Smooth muscle cell (in vitro differentiated cells): ENCODE results near the gene LRTM2. TPM values are rescaled to one million over a fixed set of nuclear protein-coding genes. Genes with fewer than 3 reads are reported as not detected.

Experiments used
- DNase-seq: peaks from one replicate; lab custom pipeline; 2025; ENCODE audit not compliant: unreplicated experiment; lab: John Stamatoyannopoulos, UW
- H2AFZ ChIP-seq: fragments of 200-600 bp; sonication (generic); 2 replicates; pipeline ENCODE4 v1.6.0; 2016; ENCODE audit warnings: antibody characterized with exemption, low read depth, mild to moderate bottlenecking
- H3F3A ChIP-seq: fragments of 200-600 bp; sonication (generic); 2 replicates; pipeline ENCODE4 v1.6.0; 2017; ENCODE audit warnings: antibody characterized with exemption, low read depth
- H3K27ac ChIP-seq: fragments of 200-600 bp; sonication (generic); 2 replicates; pipeline ENCODE4 v1.5.1; 2016; ENCODE audit warnings: low read depth, mild to moderate bottlenecking
- H3K27me3 ChIP-seq: fragments of 200-600 bp; sonication (generic); 2 replicates; pipeline ENCODE4 v1.6.1; 2016; ENCODE audit warnings: low read depth, mild to moderate bottlenecking
- H3K36me3 ChIP-seq: fragments of 200-600 bp; sonication (generic); 2 replicates; pipeline ENCODE4 v1.5.1; 2016; ENCODE audit warnings: low read depth
- H3K4me1 ChIP-seq: fragments of 200-600 bp; sonication (generic); 2 replicates; pipeline ENCODE4 v1.5.1; 2016; ENCODE audit warnings: low read depth
- H3K4me2 ChIP-seq: fragments of 200-600 bp; sonication (generic); 2 replicates; pipeline ENCODE4 v1.6.0; 2016; ENCODE audit warnings: mild to moderate bottlenecking
- H3K4me3 ChIP-seq: fragments of 200-600 bp; sonication (generic); 2 replicates; pipeline ENCODE4 v1.5.1; 2016; ENCODE audit warnings: mild to moderate bottlenecking
- H3K79me2 ChIP-seq: fragments of 200-600 bp; sonication (generic); 2 replicates; pipeline ENCODE4 v1.6.0; 2016; ENCODE audit warnings: low read depth, mild to moderate bottlenecking
- H3K9ac ChIP-seq: fragments of 200-600 bp; sonication (generic); 2 replicates; pipeline ENCODE4 v1.6.0; 2016; ENCODE audit warnings: low read depth
- H3K9me3 ChIP-seq: fragments of 200-600 bp; sonication (generic); replicated peaks from 2 replicates; pipeline ENCODE4 v1.5.1; 2016; ENCODE audit warnings: low read depth
- H4K20me1 ChIP-seq: fragments of 200-600 bp; sonication (generic); 2 replicates; pipeline ENCODE4 v1.6.0; 2016; ENCODE audit warnings: low read depth
- CTCF ChIP-seq: fragments of 200-600 bp; sonication (generic); IDR thresholded peaks from 2 replicates; pipeline ENCODE4 v1.5.1; 2017; ENCODE audit warnings: borderline replicate concordance, mild to moderate bottlenecking, antibody characterized with exemption; ENCODE audit not compliant: insufficient read depth, poor library complexity, severe bottlenecking
- WGBS: methylation state at CpG from one replicate; pipeline ENCODE4 v1.1.7; 2016; ENCODE audit warnings: low lambda C conversion rate; 5-methylcytosine and 5-hydroxymethylcytosine counted together
- polyA plus RNA-seq: library from polyadenylated mRNA; unstranded; fragments of >200 nt; fragmentation: Nextera tagmentation; extraction: Ambion mirVana; gene quantifications from 2 replicates; pipeline ENCODE4 v1.2.1, GENCODE V29; 2016
- total RNA-seq: library from RNA; depleted of rRNA; stranded (reverse); fragments of >200 nt; gene quantifications from 2 replicates; pipeline ENCODE4 v1.2.3, GENCODE V29; 2014

Gene LRTM2
- total and polyA plus RNA-seq, 2 experiments from 2014 or later: not detected

GRCh38 chr12:1811948-1812291, 8.4 kb upstream of the LRTM2 start:
- H3K9me3 ChIP-seq: no peaks in the 10 kb centered on the region
- no peak for TF ChIP-seq CTCF
- no peaks in the 10 kb centered on the region for H3K4me1 ChIP-seq
- H2AFZ ChIP-seq: no peak overlapping the region
- H4K20me1 ChIP-seq: no peaks in the 10 kb centered on the region
- H3K27ac ChIP-seq: peak overlapping the region; percentile 45
- H3K27me3 ChIP-seq: no peaks in the 10 kb centered on the region
- H3K79me2 ChIP-seq: no peaks in the 10 kb centered on the region
- no peaks in the 10 kb centered on the region for H3F3A ChIP-seq
- no peak overlapping the region for H3K4me2 ChIP-seq
- no peak overlapping the region for H3K4me3 ChIP-seq
- no peaks in the 10 kb centered on the region for H3K36me3 ChIP-seq
- no peak for DNase-seq
- no peak overlapping the region for H3K9ac ChIP-seq
- WGBS: 91% methylated on average over 6 of the region's 6 CpGs

GRCh38 chr12:1812650-1813302, 7.6 kb upstream of the LRTM2 start:
- WGBS: 55% methylated on average over 17 of the region's 17 CpGs
- no peak overlapping the region for H2AFZ ChIP-seq

GRCh38 chr12:1814266-1814665, 6.1 kb upstream of the LRTM2 start:
- Histone ChIP-seq H3K9ac (no peak overlapping the region), H3F3A (no peaks in the 10 kb centered on the region), H3K36me3 (no peaks in the 10 kb centered on the region), H2AFZ (no peak overlapping the region), H3K4me3 (no peak overlapping the region), H3K27ac (no peak overlapping the region), H3K27me3 (peaks cover 4% of the 10 kb centered on the region), H3K79me2 (no peaks in the 10 kb centered on the region), H3K4me2 (no peak overlapping the region), H3K4me1 (no peaks in the 10 kb centered on the region), H3K9me3 (no peaks in the 10 kb centered on the region), H4K20me1 (no peaks in the 10 kb centered on the region)
- DNase-seq: no peak
- 87% methylated on average over 8 of the region's 8 CpGs for WGBS
- no peak for TF ChIP-seq CTCF

More at GRCh38 chr12:1812650-1813302, 7.6 kb upstream of the LRTM2 start:
- H3K4me1 ChIP-seq: no peaks in the 10 kb centered on the region
- no peaks in the 10 kb centered on the region for H3K9me3 ChIP-seq
- no peak for TF ChIP-seq CTCF
- H3K27ac ChIP-seq: peak overlapping the region; percentile 45
- no peaks in the 10 kb centered on the region for H3F3A ChIP-seq
- no peak overlapping the region for H3K4me3 ChIP-seq
- H3K4me2 ChIP-seq: peak overlapping the region; percentile 27
- no peaks in the 10 kb centered on the region for H3K27me3 ChIP-seq
- DNase-seq: no peak
- no peaks in the 10 kb centered on the region for H3K79me2 ChIP-seq
- H3K36me3 ChIP-seq: no peaks in the 10 kb centered on the region
- no peak overlapping the region for H3K9ac ChIP-seq
- no peaks in the 10 kb centered on the region for H4K20me1 ChIP-seq

DNA sequence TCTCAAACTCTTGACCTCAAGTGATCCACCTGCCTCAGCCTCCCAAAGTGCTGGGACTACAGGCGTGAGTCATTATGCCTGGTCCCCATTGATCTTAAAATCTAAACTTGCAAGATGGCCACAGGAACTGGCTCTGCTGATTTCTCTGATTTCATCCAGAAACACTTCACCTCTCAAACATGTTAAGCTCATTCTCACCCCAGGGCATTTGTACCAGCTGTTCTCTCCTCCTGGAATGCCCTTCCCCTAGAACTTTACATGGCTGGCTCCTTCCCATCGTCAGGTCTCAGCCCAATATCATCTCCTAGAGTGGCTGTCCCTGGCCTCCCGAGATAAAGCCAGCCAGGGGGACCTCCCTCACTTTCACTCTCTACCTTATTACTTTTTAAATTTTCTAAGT, 5.3 kb upstream of the LRTM2 start:
- Histone ChIP-seq H3K4me1 (peaks cover under 1% of the 10 kb centered on the region), H3K4me3 (no peak overlapping the region), H3K27ac (no peak overlapping the region), H3K9ac (no peak overlapping the region), H2AFZ (no peak overlapping the region), H3K27me3 (peaks cover 13% of the 10 kb centered on the region), H3K36me3 (no peaks in the 10 kb centered on the region), H3F3A (no peaks in the 10 kb centered on the region), H3K79me2 (no peaks in the 10 kb centered on the region), H3K9me3 (no peaks in the 10 kb centered on the region), H3K4me2 (no peak overlapping the region), H4K20me1 (no peaks in the 10 kb centered on the region)
- TF ChIP-seq CTCF: no peak
- WGBS: 95% methylated on average over 3 of the region's 3 CpGs
- DNase-seq: no peak
